Stimulated activated naive CD8-positive, alpha-beta T cell treated with anti-CD3 and anti-CD28 coated beads, Interleukin-15, Interleukin-2, amounts not matched to agents 100 ng/mL and 50 ng/mL, for 24 hours (primary cell): ENCODE results near the gene JMJD7.

Experiments
- H3K27ac Mint-ChIP-seq: one replicate; pipeline ENCODE4 v1.8.0; 2021; ENCODE audit warnings: mild to moderate bottlenecking, mixed read lengths
- H3K27me3 Mint-ChIP-seq: one replicate; pipeline ENCODE4 v1.8.0; 2021; ENCODE audit warnings: mixed read lengths
- H3K36me3 Mint-ChIP-seq: one replicate; pipeline ENCODE4 v1.8.0; 2021; ENCODE audit warnings: low read depth, mixed read lengths
- H3K4me1 Mint-ChIP-seq: one replicate; pipeline ENCODE4 v1.8.0; 2021; ENCODE audit warnings: low read depth, mixed read lengths
- H3K4me3 Mint-ChIP-seq: one replicate; pipeline ENCODE4 v1.8.0; 2021; ENCODE audit warnings: mild to moderate bottlenecking, mixed read lengths
- H3K9me3 Mint-ChIP-seq: one replicate; pipeline ENCODE4 v1.8.0; 2021; ENCODE audit warnings: mixed read lengths

JMJD7 gene

DNA sequence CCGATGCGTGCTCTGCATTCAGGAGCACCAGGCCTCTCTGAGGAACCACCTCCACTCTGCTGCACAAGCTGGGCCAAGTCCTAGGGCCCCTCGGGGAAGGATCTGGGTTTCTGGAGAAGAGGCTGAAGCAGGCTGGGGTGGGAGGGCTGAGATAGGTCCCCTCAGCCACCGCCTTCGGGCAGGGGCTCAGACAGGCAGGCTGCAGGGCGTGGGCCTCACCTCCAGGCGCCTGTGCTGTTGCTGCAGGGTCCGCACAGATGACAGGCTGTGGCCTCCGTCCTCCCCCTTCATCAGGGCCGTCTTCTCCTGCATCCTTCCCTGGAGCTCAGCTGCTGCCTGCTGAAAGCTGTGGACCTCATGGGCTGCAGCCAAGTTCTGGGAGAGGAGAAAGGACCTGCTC is 25.9 kb downstream of the JMJD7 start:
- H3K4me1 Mint-ChIP-seq, result no peaks in the 10 kb centered on the region
- H3K27ac Mint-ChIP-seq, result no peak overlapping the region
- no peaks in the 10 kb centered on the region for H3K27me3 Mint-ChIP-seq
- no peaks in the 10 kb centered on the region for H3K9me3 Mint-ChIP-seq
- H3K4me3 Mint-ChIP-seq, result no peak overlapping the region
- no peaks in the 10 kb centered on the region for H3K36me3 Mint-ChIP-seq

DNA sequence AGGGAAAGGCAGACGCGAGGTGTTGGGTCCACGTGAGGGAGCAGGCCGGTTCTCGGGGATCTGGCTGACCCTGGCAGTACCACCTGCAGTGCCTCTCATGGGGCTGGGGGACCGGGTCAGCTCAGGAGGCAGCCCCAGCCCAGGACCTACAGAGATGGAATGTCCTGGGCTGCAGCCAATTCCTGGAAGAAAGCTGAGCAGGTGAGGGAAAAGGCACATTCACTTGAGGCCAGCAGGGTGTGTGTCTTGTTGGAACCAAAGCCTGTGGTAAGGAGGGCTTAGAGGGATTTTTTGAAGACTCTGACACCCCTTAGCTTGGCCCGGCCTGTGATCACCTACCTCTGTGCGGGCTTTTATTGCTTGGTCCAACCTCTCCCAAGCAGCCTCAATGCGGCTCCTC is 26.6 kb downstream of the JMJD7 start:
- Mint-ChIP-seq H3K36me3 (no peaks in the 10 kb centered on the region), H3K27ac (no peak overlapping the region), H3K27me3 (no peaks in the 10 kb centered on the region), H3K4me1 (no peaks in the 10 kb centered on the region), H3K9me3 (no peaks in the 10 kb centered on the region), H3K4me3 (no peak overlapping the region)

DNA sequence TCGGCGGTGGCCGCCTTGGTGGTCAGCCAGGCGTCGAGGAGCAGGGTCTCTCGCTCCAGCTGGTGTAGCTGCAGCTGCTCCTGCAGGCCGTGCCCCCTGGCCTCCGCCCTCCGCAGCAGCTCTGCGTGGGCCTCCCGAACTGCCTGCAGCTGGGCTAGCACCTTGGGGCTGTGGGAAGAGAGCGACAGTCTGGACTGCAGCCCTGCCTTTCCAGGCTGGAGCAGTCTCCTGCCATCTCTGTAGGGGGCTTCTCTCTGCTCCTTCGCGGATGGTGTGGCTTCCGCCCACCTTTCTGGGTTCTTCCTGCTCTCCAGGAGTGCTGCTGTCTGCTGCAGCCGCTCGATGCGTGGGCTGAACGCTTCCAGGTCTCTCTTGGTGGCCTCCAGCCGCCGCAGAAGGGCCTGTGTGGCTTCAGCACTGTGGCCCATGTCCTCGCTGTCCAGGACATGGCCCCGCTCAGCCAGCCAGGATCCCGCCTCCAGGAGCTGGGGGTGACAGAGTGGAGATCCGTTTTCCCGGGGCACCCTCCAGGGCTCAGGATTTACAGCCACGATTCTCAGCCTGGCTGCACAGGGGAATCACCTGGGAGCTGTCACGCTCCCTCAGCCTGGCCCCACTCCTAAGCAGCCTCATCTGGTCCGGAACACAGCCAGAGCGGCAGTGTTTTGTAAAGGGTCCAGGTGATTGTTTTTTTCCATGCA is 27.5 kb downstream of the JMJD7 start:
- Mint-ChIP-seq H3K4me3 (no peak overlapping the region), H3K36me3 (no peaks in the 10 kb centered on the region), H3K9me3 (no peaks in the 10 kb centered on the region), H3K4me1 (peaks cover 4% of the 10 kb centered on the region), H3K27me3 (no peaks in the 10 kb centered on the region), H3K27ac (no peak overlapping the region)

DNA sequence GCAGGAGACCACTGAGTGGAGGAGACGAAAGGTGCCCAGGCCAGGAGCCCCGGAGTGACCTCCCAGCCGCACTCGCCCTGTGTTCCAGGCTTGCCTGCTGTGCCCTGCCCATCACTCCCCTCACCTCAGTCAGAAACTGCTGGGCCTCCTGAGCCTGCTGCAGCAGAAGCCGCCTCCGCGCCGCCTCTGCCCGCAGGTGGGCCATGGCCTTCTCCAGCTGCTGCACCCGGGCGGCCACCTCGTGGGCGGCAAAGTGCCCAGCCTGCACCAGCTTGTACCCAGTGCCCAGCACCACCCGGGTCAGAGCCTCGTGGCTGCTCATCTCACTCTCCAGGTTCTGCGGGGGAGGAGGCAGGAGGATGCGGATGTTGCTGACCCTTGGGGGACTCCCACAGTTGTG is 28.4 kb downstream of the JMJD7 start:
- Mint-ChIP-seq H3K4me3 (no peak overlapping the region), H3K27ac (no peak overlapping the region), H3K27me3 (no peaks in the 10 kb centered on the region), H3K4me1 (peaks cover 4% of the 10 kb centered on the region), H3K36me3 (no peaks in the 10 kb centered on the region), H3K9me3 (no peaks in the 10 kb centered on the region)

DNA sequence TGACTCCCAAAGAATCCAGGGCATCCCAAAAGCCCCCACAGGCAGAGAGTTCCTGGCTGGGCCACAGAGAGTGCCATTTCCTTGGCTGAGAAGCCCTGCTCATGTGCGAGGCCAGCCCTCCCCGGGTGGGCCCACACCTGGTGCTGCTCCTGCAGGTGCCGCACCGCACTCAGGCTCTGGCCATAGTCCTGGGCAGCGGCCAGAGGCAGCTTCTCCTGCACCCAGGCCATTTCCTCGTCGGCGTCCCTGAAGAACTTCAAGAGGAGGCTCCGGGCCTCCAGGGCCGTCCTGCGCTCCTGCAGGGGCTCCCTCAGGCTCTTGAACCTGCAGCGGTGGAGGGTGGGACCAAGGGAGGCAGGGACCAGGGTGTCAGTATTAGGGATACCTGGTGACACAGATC is 28.8 kb downstream of the JMJD7 start:
- H3K27ac Mint-ChIP-seq, result no peak overlapping the region
- H3K9me3 Mint-ChIP-seq, result no peaks in the 10 kb centered on the region
- H3K36me3 Mint-ChIP-seq, result no peaks in the 10 kb centered on the region
- peaks cover 4% of the 10 kb centered on the region for H3K4me1 Mint-ChIP-seq
- H3K4me3 Mint-ChIP-seq, result no peak overlapping the region
- no peaks in the 10 kb centered on the region for H3K27me3 Mint-ChIP-seq

DNA sequence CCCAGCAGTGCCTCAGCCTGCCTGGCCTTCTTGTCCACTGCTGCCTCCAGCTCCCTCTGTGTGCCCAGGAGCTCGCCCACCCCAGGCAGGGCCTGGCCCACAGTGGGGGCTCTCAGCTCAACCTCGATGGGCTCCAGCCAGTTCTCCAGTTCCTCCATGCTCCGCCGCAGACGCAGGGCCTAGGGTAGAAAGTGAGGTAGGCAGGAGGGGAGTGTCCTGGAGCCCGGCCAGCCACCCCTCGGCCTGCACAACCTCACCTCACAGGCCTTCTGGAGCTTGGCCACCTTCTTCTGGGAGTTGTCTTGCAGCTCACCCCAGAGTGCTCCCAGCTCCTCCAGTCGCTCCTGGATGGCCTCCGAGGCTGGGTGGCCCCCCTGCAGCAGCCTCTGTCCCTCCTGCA is 29.4 kb downstream of the JMJD7 start:
- Mint-ChIP-seq H3K27ac (no peak overlapping the region), H3K27me3 (no peaks in the 10 kb centered on the region), H3K9me3 (no peaks in the 10 kb centered on the region), H3K36me3 (no peaks in the 10 kb centered on the region), H3K4me1 (peaks cover 4% of the 10 kb centered on the region), H3K4me3 (no peak overlapping the region)

DNA sequence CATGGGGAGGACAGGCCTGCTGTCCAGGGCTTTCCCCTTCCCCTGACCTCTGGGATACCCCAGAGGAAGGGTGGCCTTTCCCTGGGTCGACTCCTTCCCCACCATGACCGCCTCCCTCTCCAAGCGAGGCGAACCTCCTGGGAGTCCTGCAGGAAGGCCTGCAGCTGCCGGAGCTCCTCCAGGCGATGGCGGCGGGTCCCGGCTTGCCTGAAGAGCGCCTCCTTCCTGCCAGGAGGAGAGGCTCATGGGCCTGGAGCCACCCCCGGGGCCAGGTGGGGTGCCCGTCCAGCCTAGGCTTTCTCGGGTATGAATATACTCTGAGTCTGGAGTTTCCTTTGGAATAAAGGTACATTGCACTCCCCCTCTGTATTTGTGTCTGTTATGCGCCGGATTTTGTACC is 30.9 kb downstream of the JMJD7 start:
- no peak overlapping the region for H3K27ac Mint-ChIP-seq
- peaks cover 4% of the 10 kb centered on the region for H3K4me1 Mint-ChIP-seq
- H3K9me3 Mint-ChIP-seq, result no peaks in the 10 kb centered on the region
- H3K4me3 Mint-ChIP-seq, result no peak overlapping the region
- no peaks in the 10 kb centered on the region for H3K27me3 Mint-ChIP-seq
- H3K36me3 Mint-ChIP-seq, result no peaks in the 10 kb centered on the region

DNA sequence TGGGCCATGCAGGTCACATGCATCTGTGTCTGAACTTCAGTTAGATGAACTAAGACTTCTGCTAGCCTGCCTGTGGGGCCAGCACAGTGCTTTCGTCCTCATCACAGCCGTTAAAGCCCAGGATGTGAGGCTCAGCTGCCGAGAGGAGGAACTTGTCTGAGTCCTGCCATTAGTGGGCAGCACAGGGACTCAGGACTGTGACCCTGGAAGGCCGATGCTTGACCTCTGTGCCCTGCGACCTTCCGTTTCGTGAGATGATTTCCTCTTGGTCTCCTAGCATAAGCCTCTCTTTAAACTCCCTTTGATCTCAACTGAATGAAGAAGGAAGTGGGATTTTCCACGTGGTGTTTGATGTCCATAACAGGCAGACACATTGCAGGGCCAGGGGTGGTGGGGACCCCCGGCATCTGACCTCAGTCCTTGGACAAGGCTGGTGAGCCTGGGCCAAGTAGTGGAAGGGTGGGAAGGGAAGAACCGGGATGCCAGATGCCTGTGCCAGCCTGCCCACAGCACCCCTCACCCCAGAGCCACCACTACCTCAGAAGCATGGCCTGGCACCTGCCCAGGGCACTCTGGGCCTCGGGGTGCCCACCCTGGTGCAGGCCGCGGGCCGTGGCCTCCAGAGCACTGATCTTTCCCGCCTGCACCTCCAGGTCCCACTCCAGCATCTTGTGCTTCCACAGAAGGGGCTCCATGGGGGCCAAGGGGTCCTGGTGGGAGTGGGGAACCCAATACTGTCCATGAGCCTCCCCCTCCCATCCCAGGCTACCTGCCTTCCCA is 32.3 kb downstream of the JMJD7 start:
- H3K4me1 Mint-ChIP-seq, result peaks cover 4% of the 10 kb centered on the region

DNA sequence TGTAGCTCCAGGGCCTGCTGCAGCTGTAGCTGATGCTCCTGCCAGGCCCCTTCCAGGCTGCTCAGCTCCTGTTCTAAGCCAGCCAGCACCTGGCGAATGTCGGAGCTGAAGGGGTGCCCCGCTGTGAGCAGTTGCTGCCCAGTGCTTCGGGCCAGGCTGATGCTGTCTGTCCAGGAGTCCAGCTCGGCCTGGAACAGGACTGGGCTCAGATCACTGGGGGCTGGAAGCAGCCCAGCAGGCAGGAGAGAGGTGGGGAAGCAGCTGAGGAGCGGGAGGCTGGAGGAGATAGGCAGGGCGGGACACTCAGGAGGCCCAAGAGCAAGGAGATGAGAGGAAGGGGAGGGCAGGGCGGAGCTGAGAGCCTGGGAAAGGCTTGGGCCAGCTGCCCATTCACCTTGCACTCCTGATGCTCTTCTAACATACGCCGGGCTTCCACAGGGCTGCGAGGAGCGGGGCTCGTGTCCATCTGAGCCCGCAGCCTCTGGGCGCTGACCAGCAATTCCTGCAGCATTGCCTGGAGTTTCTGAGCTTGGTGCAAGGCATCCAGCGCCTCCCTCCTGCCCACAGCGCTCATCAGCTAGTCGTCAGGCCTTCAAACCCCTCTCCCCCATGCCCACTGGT is 34.0 kb downstream of the JMJD7 start:
- H3K27me3 Mint-ChIP-seq, result no peaks in the 10 kb centered on the region
- H3K36me3 Mint-ChIP-seq, result no peaks in the 10 kb centered on the region
- H3K4me3 Mint-ChIP-seq, result no peak overlapping the region
- H3K9me3 Mint-ChIP-seq, result no peaks in the 10 kb centered on the region
- no peak overlapping the region for H3K27ac Mint-ChIP-seq
- H3K4me1 Mint-ChIP-seq, result peaks cover 4% of the 10 kb centered on the region

More for the DNA sequence above, 32.3 kb downstream of the JMJD7 start:
- Mint-ChIP-seq H3K36me3 (no peaks in the 10 kb centered on the region), H3K27me3 (no peaks in the 10 kb centered on the region), H3K9me3 (no peaks in the 10 kb centered on the region), H3K4me3 (no peak overlapping the region), H3K27ac (no peak overlapping the region)

DNA sequence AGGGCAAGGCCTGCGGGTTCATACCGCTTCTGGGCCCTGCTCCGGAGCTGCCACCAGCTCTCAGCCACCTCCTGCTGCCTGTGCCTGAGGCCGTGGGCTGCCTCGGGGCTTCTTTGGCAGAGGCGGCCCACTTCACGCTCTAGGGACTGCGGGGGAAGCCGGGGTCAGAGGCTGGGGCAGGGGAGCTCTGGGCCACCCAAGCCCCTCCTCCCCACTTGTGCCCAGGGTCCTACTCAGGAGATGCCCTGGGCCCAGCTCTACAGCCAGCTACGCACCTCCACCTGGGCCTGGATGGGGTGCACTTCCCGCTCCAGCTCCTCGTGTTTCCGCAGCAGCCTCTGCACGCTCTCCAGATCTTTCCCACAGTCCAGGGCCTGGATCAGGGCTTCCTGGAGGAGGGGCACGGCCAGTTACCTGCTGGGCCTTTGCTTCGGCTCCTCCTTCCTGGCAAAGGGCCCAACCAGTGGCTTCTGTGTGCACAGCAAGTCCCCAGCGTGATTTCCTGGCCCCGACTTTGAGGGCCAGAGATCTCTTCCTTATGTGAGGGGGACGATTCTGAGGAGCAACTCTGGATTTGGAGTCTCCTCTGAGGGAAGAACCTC is 34.7 kb downstream of the JMJD7 start:
- H3K4me1 Mint-ChIP-seq, result peaks cover 4% of the 10 kb centered on the region
- no peak overlapping the region for H3K4me3 Mint-ChIP-seq
- peak overlapping the region; percentile 58 for H3K27ac Mint-ChIP-seq
- no peaks in the 10 kb centered on the region for H3K9me3 Mint-ChIP-seq
- no peaks in the 10 kb centered on the region for H3K36me3 Mint-ChIP-seq
- H3K27me3 Mint-ChIP-seq, result no peaks in the 10 kb centered on the region

DNA sequence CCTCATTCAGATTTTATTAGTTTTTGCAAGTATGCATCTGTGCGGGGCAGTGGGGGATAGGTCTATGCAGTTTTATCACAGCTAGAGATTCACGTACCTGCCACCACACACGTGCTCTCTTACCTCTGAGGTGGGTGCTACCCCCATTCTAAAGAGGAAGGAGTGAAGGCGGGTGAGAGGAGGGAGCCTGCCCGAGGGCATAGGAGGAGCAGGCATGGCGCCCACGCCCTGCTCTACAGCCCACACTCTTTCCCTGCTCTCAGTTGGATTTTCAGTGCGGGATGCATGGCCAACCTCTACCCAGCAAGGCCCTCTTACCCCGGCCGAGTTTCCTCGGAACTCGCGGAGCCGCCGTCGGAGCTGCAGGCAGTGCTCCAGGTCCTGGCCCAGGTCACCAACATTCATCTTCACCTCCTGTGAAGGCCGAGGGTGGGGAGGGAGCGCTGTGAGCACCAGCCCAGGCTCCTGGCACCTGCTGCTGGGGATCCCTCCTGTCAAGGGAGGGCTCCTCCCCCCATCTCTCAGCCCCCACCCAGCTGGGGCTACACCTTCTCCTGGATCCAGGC is 37.7 kb downstream of the JMJD7 start:
- H3K4me3 Mint-ChIP-seq, result no peak overlapping the region

DNA sequence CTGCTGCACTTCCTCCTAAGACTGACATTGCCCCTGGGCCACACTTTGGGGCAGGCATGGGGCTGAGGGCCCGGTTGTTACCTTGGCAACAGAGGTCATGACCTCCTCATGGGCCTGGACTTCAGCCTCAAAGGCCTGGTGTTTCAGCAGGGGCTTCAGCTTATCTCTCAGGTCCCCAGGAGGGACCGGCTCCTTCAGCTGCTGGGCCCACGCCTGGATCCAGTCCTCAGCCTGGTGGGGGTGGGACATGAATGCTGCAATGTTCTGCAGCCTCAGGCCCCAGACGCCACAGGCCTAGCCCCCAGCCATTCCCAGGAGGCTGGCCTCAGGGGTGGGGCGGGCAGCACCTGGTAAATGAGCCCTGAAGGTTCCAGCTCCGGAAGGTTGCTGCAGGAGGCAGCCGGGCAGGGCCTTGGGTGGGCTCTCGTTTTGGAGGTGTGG is 38.4 kb downstream of the JMJD7 start:
- Mint-ChIP-seq H3K27me3 (no peaks in the 10 kb centered on the region), H3K9me3 (no peaks in the 10 kb centered on the region), H3K27ac (no peak overlapping the region), H3K4me3 (no peak overlapping the region), H3K36me3 (no peaks in the 10 kb centered on the region), H3K4me1 (peaks cover 6% of the 10 kb centered on the region)

More for the DNA sequence above, 37.7 kb downstream of the JMJD7 start:
- Mint-ChIP-seq H3K36me3 (no peaks in the 10 kb centered on the region), H3K4me1 (peaks cover 2% of the 10 kb centered on the region), H3K27ac (no peak overlapping the region), H3K9me3 (no peaks in the 10 kb centered on the region), H3K27me3 (no peaks in the 10 kb centered on the region)

DNA sequence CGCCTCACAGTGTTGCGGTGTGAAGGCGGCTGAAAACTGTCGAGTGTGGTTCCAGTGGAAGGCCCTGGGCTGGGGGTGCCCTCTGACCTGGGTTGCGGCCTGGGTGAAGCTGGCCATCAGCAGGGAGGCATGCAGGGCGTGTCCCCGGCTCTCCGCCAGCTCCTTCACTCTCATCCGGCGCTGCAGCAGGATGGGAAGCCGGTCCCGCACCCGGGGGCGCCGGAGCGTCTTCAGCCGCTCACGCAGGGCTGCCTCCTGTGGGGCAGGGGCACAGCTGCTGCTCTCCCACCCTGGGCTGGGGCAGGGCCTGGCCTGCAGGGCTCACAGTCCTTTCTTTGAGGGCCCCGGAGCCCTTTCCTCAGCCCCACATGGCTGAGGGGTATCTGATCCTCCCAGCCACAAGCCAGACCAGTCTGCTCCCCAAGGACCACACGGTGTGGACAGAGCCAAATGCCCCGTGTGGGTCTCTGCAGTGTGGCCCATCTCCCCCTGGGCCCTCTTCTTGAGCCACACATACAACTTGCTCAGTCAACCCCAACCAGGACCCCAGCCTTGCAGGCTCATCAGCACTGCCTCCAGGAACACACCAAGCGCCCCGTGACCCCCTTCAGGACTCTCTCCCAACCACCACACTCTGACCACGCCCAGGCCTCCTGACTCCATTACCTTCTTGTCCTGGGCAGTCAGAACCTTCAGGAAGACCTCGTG is 39.1 kb downstream of the JMJD7 start:
- Mint-ChIP-seq H3K27ac (no peak overlapping the region), H3K36me3 (no peaks in the 10 kb centered on the region), H3K27me3 (no peaks in the 10 kb centered on the region), H3K9me3 (no peaks in the 10 kb centered on the region), H3K4me3 (no peak overlapping the region), H3K4me1 (peaks cover 6% of the 10 kb centered on the region)

DNA sequence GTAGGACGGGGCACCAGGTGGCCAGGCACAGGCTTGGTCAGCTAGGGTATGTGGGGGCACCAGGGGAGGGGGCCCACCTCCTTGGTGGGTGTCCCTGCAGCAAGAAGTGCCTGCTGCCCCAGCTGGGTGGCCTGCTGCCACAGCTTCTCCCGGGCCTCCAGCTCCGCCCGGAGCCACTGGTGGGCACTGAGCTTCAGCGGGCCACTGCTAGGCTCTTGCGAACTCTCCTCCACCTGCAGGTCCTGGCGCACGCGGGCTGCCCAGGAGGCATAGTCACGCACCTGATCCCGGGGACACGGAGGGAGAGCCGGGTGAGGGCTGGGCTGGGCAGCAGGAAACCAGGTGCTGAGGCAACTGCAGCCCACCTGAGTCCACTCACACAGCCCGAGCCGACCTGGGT is 40.4 kb downstream of the JMJD7 start:
- no peaks in the 10 kb centered on the region for H3K27me3 Mint-ChIP-seq
- no peak overlapping the region for H3K27ac Mint-ChIP-seq
- no peaks in the 10 kb centered on the region for H3K9me3 Mint-ChIP-seq
- H3K4me3 Mint-ChIP-seq, result no peak overlapping the region
- H3K4me1 Mint-ChIP-seq, result peaks cover 6% of the 10 kb centered on the region
- no peaks in the 10 kb centered on the region for H3K36me3 Mint-ChIP-seq
